SU-DHL-6 (cell line): ENCODE measurements around the gene RBM17.

Source experiments
- H2AFZ ChIP-seq: fragments of 200-600 bp; sonication (generic); 2 replicates; pipeline ENCODE4 v1.6.1; 2014; ENCODE audit warnings: low read depth, mild to moderate bottlenecking, moderate library complexity, mixed read lengths, antibody characterized with exemption, low read length; ENCODE audit not compliant: severe bottlenecking
- H3F3A ChIP-seq: fragments of 200-600 bp; shearing (Covaris generic); 2 replicates; pipeline ENCODE4 v1.6.0; 2016; ENCODE audit warnings: antibody characterized with exemption, mild to moderate bottlenecking; ENCODE audit not compliant: insufficient read depth
- H3K27ac ChIP-seq: fragments of 200-600 bp; sonication (generic); 2 replicates; pipeline ENCODE4 v1.5.1; 2016; ENCODE audit warnings: low read depth, mild to moderate bottlenecking, low read length, moderate library complexity, mixed read lengths
- H3K27me3 ChIP-seq: fragments of 200-600 bp; sonication (generic), shearing (Covaris generic); 2 replicates; pipeline ENCODE4 v1.6.0; 2014; ENCODE audit warnings: mild to moderate bottlenecking, low read length
- H3K36me3 ChIP-seq: fragments of 200-600 bp; sonication (generic); 2 replicates; pipeline ENCODE4 v1.6.1; 2014; ENCODE audit warnings: mild to moderate bottlenecking, low read length, mixed read lengths
- H3K4me2 ChIP-seq: fragments of 300-600, 200-600 bp; shearing (Covaris generic), sonication (generic); 2 replicates; pipeline ENCODE4 v1.6.0; 2014; ENCODE audit warnings: low read length, low read depth, mild to moderate bottlenecking; ENCODE audit not compliant: poor library complexity, severe bottlenecking
- H3K4me3 ChIP-seq: fragments of 200-600 bp; sonication (generic); 2 replicates; pipeline ENCODE4 v1.5.1; 2014; ENCODE audit warnings: antibody characterized with exemption, low read length, mild to moderate bottlenecking, mixed read lengths; ENCODE audit not compliant: insufficient read depth, poor library complexity, severe bottlenecking
- H3K79me2 ChIP-seq: fragments of 200-600 bp; sonication (generic); 2 replicates; pipeline ENCODE4 v1.6.1; 2014; ENCODE audit warnings: mild to moderate bottlenecking, low read length, moderate library complexity; ENCODE audit not compliant: insufficient read depth
- H3K9ac ChIP-seq: fragments of 200-600 bp; sonication (generic); 2 replicates; pipeline ENCODE4 v1.7.0; 2014; ENCODE audit warnings: mild to moderate bottlenecking, low read length
- H3K9me2 ChIP-seq: fragments of 200-600 bp; sonication (generic); replicated peaks from 2 replicates; pipeline ENCODE4 v1.6.1; 2014; ENCODE audit warnings: low read length; ENCODE audit not compliant: insufficient read depth
- H3K9me3 ChIP-seq: fragments of 200-600 bp; sonication (generic); 2 replicates; pipeline ENCODE4 v1.6.1; 2014; ENCODE audit warnings: low read length, mixed read lengths; ENCODE audit not compliant: insufficient read depth
- H4K20me1 ChIP-seq: fragments of 200-600 bp; sonication (generic); 2 replicates; pipeline ENCODE4 v1.6.1; 2014; ENCODE audit warnings: low read depth, mild to moderate bottlenecking, antibody characterized with exemption, low read length, moderate library complexity, mixed read lengths
- CTCF ChIP-seq: fragments of 200-600 bp; sonication (generic); IDR thresholded peaks from one replicate; pipeline ENCODE4 v1.5.1; 2017; ENCODE audit warnings: antibody characterized with exemption, mild to moderate bottlenecking, low read length, moderate library complexity; ENCODE audit not compliant: insufficient read depth, poor library complexity, severe bottlenecking
- EZH2phosphoT487 ChIP-seq: fragments of 200-600 bp; sonication (generic), shearing (Covaris generic); conservative IDR thresholded peaks from 2 replicates; pipeline ENCODE4 v1.6.1; 2018; ENCODE audit warnings: mild to moderate bottlenecking, antibody characterized with exemption, low read length, moderate library complexity, mixed read lengths

The RBM17 gene

GRCh38 chr10:6052247-6053221 lies 36.3 kb upstream of the RBM17 start:
- peak overlapping the region; percentile 0 for H3K4me3 ChIP-seq
- H3K36me3 ChIP-seq, result no peaks in the 10 kb centered on the region
- TF ChIP-seq EZH2phosphoT487 (no peak), CTCF (no peak)
- no peaks in the 10 kb centered on the region for H3K9me3 ChIP-seq
- no peaks in the 10 kb centered on the region for H3K79me2 ChIP-seq
- H4K20me1 ChIP-seq, result no peaks in the 10 kb centered on the region
- H3K27me3 ChIP-seq, result no peaks in the 10 kb centered on the region
- peak overlapping the region; percentile 35 for H3K4me2 ChIP-seq
- H3F3A ChIP-seq, result peaks cover 23% of the 10 kb centered on the region
- H2AFZ ChIP-seq, result no peak overlapping the region
- peak overlapping the region; percentile 48 for H3K27ac ChIP-seq
- peak overlapping the region; percentile 19; the same call in 1 of the 2 replicates for H3K9ac ChIP-seq
- no peaks in the 10 kb centered on the region for H3K9me2 ChIP-seq

GRCh38 chr10:6053303-6053702 lies 35.5 kb upstream of the RBM17 start:
- Histone ChIP-seq H3K79me2 (no peaks in the 10 kb centered on the region), H4K20me1 (no peaks in the 10 kb centered on the region), H3K9ac (no peak overlapping the region), H3K27me3 (no peaks in the 10 kb centered on the region), H2AFZ (no peak overlapping the region), H3K9me2 (no peaks in the 10 kb centered on the region), H3F3A (peaks cover 23% of the 10 kb centered on the region), H3K9me3 (no peaks in the 10 kb centered on the region), H3K27ac (peak overlapping the region; percentile 48), H3K4me2 (peak overlapping the region; percentile 35), H3K4me3 (no peak overlapping the region), H3K36me3 (no peaks in the 10 kb centered on the region)
- TF ChIP-seq EZH2phosphoT487 (no peak), CTCF (no peak)

- Histone ChIP-seq H3K27ac (no peak overlapping the region), H3K4me3 (no peak overlapping the region), H4K20me1 (no peaks in the 10 kb centered on the region)
Measured at GRCh38 chr10:6053816-6054631, 34.8 kb upstream of the RBM17 start.

More at GRCh38 chr10:6053816-6054631, 34.8 kb upstream of the RBM17 start:
- Histone ChIP-seq H3K9me2 (no peaks in the 10 kb centered on the region), H3K9ac (no peak overlapping the region), H3K4me2 (no peak overlapping the region), H3K27me3 (no peaks in the 10 kb centered on the region), H3K36me3 (no peaks in the 10 kb centered on the region), H3K9me3 (no peaks in the 10 kb centered on the region), H3F3A (peaks cover 23% of the 10 kb centered on the region), H2AFZ (no peak overlapping the region), H3K79me2 (no peaks in the 10 kb centered on the region)
- TF ChIP-seq EZH2phosphoT487 (no peak), CTCF (no peak)
